ENCODE measurements around the gene LMF1.

Gene LMF1

GRCh38 chr16:877242-878071, 93.3 kb downstream of the LMF1 start:
- no peaks in the 10 kb centered on the region for H3K27me3 ChIP-seq
- no peak for TF ChIP-seq CTCF (IDR thresholded peaks at IDR 0.05; ENCODE audit: low read depth, low read length)
- H3K4me1 ChIP-seq = no peaks in the 10 kb centered on the region
- no peaks in the 10 kb centered on the region for H3K36me3 ChIP-seq
- no peaks in the 10 kb centered on the region for H3K9me3 ChIP-seq
- DNase-seq = no peak
- H3K4me3 ChIP-seq (ENCODE audit: low read depth, low read length) = no peak overlapping the region

- Histone ChIP-seq H3K9me3 (no peaks in the 10 kb centered on the region), H3K27me3 (no peaks in the 10 kb centered on the region), H3K4me1 (no peaks in the 10 kb centered on the region), H3K4me3 (ENCODE audit: low read depth, low read length) (no peak overlapping the region), H3K36me3 (no peaks in the 10 kb centered on the region)
- DNase-seq = no peak
- no peak for TF ChIP-seq CTCF (IDR thresholded peaks at IDR 0.05; ENCODE audit: low read depth, low read length)
Measured at GRCh38 chr16:876523-877241, 94.1 kb downstream of the LMF1 start.

GRCh38 chr16:876041-876335, 94.8 kb downstream of the LMF1 start:
- Histone ChIP-seq H3K9me3 (no peaks in the 10 kb centered on the region), H3K4me3 (ENCODE audit: low read depth, low read length) (no peak overlapping the region), H3K36me3 (no peaks in the 10 kb centered on the region), H3K27me3 (no peaks in the 10 kb centered on the region), H3K4me1 (no peaks in the 10 kb centered on the region)
- no peak for TF ChIP-seq CTCF (IDR thresholded peaks at IDR 0.05; ENCODE audit: low read depth, low read length)
- no peak for DNase-seq

GRCh38 chr16:875182-876040, 95.4 kb downstream of the LMF1 start:
- Histone ChIP-seq H3K9me3 (no peaks in the 10 kb centered on the region), H3K36me3 (no peaks in the 10 kb centered on the region), H3K27me3 (no peaks in the 10 kb centered on the region), H3K4me1 (no peaks in the 10 kb centered on the region), H3K4me3 (ENCODE audit: low read depth, low read length) (no peak overlapping the region)
- no peak for TF ChIP-seq CTCF (IDR thresholded peaks at IDR 0.05; ENCODE audit: low read depth, low read length)
- DNase-seq = no peak

GRCh38 chr16:874366-875181, 96.2 kb downstream of the LMF1 start:
- Histone ChIP-seq H3K4me1 (no peaks in the 10 kb centered on the region), H3K36me3 (no peaks in the 10 kb centered on the region), H3K4me3 (ENCODE audit: low read depth, low read length) (no peak overlapping the region), H3K27me3 (no peaks in the 10 kb centered on the region), H3K9me3 (no peaks in the 10 kb centered on the region)
- no peak for TF ChIP-seq CTCF (IDR thresholded peaks at IDR 0.05; ENCODE audit: low read depth, low read length)
- no peak for DNase-seq
